HAP-1 (cell line): Measurements from ENCODE around the gene DSCAM.
"Not testable (repeated sequence)": the region's sequence is repeated elsewhere in the genome, so short reads cannot be mapped to it uniquely, and the experiment has no call there.

Experiments
- DNase-seq, 2 experiments: peaks; one replicate each; pipeline ENCODE4 v3.0.0-alpha.2; 2016 to 2020; ENCODE audit warnings: low spot score in 2 of 2
- H3K27me3 ChIP-seq: fragments of 250-450 bp; sonication (Bioruptor Pico); 2 replicates; pipeline ENCODE4 v1.5.1; 2020; ENCODE audit warnings: low read depth, mild to moderate bottlenecking, moderate library complexity
- H3K36me3 ChIP-seq: fragments of 250-450 bp; sonication (Bioruptor Pico); replicated peaks from 2 replicates; pipeline ENCODE4 v1.5.1; 2020; ENCODE audit warnings: mild to moderate bottlenecking
- H3K4me1 ChIP-seq: fragments of 250-450 bp; sonication (Bioruptor Pico); 2 replicates; pipeline ENCODE4 v1.5.1; 2020; ENCODE audit warnings: mild to moderate bottlenecking
- H3K4me3 ChIP-seq: fragments of 250-450 bp; sonication (Bioruptor Pico); 2 replicates; pipeline ENCODE4 v1.5.1; 2020; ENCODE audit warnings: mild to moderate bottlenecking, moderate library complexity
- H3K9me3 ChIP-seq: fragments of 250-450 bp; sonication (Bioruptor Pico); 2 replicates; pipeline ENCODE4 v1.5.1; 2020; ENCODE audit warnings: mild to moderate bottlenecking, moderate library complexity
- in situ Hi-C: fragments of 300-500 bp; cut with MboI; formaldehyde crosslinking; loops from 3 replicates; pipeline ENCODE4 v1.14.3; 2020; ENCODE audit warnings: low sequenced_read_pairs, inconsistent platforms, mixed read lengths

DSCAM gene

GRCh38 chr21:40282912-40283886 is 563.8 kb downstream of the DSCAM start:
- H3K36me3 ChIP-seq, result no peaks in the 10 kb centered on the region
- in situ Hi-C loops, result no loop called here
- H3K4me1 ChIP-seq, result no peaks in the 10 kb centered on the region
- no peak overlapping the region for H3K4me3 ChIP-seq
- DNase-seq, result no peak
- peaks cover 2% of the 10 kb centered on the region; the same call in 1 of the 2 replicates for H3K9me3 ChIP-seq
- H3K27me3 ChIP-seq, result no peaks in the 10 kb centered on the region

GRCh38 chr21:40278345-40278744 is 568.6 kb downstream of the DSCAM start:
- Histone ChIP-seq H3K27me3 (no peaks in the 10 kb centered on the region), H3K9me3 (peaks cover 2% of the 10 kb centered on the region; the same call in 1 of the 2 replicates), H3K4me1 (no peaks in the 10 kb centered on the region), H3K36me3 (no peaks in the 10 kb centered on the region), H3K4me3 (no peak overlapping the region)
- DNase-seq, result no peak
- in situ Hi-C loops, result no loop called here

GRCh38 chr21:40276001-40276400 is 571.0 kb downstream of the DSCAM start:
- Histone ChIP-seq H3K4me1 (no peaks in the 10 kb centered on the region), H3K27me3 (no peaks in the 10 kb centered on the region), H3K9me3 (no peaks in the 10 kb centered on the region), H3K36me3 (no peaks in the 10 kb centered on the region), H3K4me3 (no peak overlapping the region)
- in situ Hi-C loops, result no loop called here
- DNase-seq, result no peak

GRCh38 chr21:40272037-40272436 is 574.9 kb downstream of the DSCAM start:
- Histone ChIP-seq H3K9me3 (no peaks in the 10 kb centered on the region), H3K4me1 (no peaks in the 10 kb centered on the region), H3K4me3 (no peak overlapping the region), H3K27me3 (no peaks in the 10 kb centered on the region), H3K36me3 (no peaks in the 10 kb centered on the region)
- in situ Hi-C loops, result no loop called here
- no peak for DNase-seq

GRCh38 chr21:40271164-40271563 is 575.8 kb downstream of the DSCAM start:
- in situ Hi-C loops, result no loop called here
- no peak for DNase-seq
- no peaks in the 10 kb centered on the region for H3K36me3 ChIP-seq

GRCh38 chr21:40270047-40270446 is 576.9 kb downstream of the DSCAM start:
- in situ Hi-C loops, result no loop called here
- DNase-seq, result no peak
- Histone ChIP-seq H3K36me3 (no peaks in the 10 kb centered on the region), H3K9me3 (no peaks in the 10 kb centered on the region), H3K27me3 (no peaks in the 10 kb centered on the region), H3K4me3 (no peak overlapping the region), H3K4me1 (no peaks in the 10 kb centered on the region)

More at GRCh38 chr21:40271164-40271563, 575.8 kb downstream of the DSCAM start:
- H3K4me3 ChIP-seq, result no peak overlapping the region
- H3K9me3 ChIP-seq, result no peaks in the 10 kb centered on the region
- H3K27me3 ChIP-seq, result no peaks in the 10 kb centered on the region
- H3K4me1 ChIP-seq, result no peaks in the 10 kb centered on the region

- no peak for DNase-seq
- Histone ChIP-seq H3K4me1 (no peaks in the 10 kb centered on the region), H3K36me3 (no peaks in the 10 kb centered on the region), H3K9me3 (no peaks in the 10 kb centered on the region), H3K4me3 (no peak overlapping the region), H3K27me3 (no peaks in the 10 kb centered on the region)
- in situ Hi-C loops, result no loop called here
These were observed 577.7 kb downstream of the DSCAM start for GRCh38 chr21:40269239-40269638.

- in situ Hi-C loops, H3K36me3 ChIP-seq, H3K9me3 ChIP-seq, H3K4me1 ChIP-seq, H3K27me3 ChIP-seq, DNase-seq, H3K4me3 ChIP-seq: not testable (repeated sequence)
These were observed 588.5 kb downstream of the DSCAM start for GRCh38 chr21:40258456-40258855.

- H3K36me3 ChIP-seq, result no peaks in the 10 kb centered on the region
- H3K4me3 ChIP-seq, result no peak overlapping the region
- H3K4me1 ChIP-seq, result no peaks in the 10 kb centered on the region
- no peaks in the 10 kb centered on the region; the same call in 1 of the 2 replicates for H3K9me3 ChIP-seq
- in situ Hi-C loops, result no loop called here
- no peak for DNase-seq
- H3K27me3 ChIP-seq, result no peaks in the 10 kb centered on the region
These were observed 589.6 kb downstream of the DSCAM start for GRCh38 chr21:40257342-40257741.

- DNase-seq, result no peak
- H3K36me3 ChIP-seq, result no peaks in the 10 kb centered on the region
- H3K27me3 ChIP-seq, result no peaks in the 10 kb centered on the region
- no peaks in the 10 kb centered on the region for H3K4me1 ChIP-seq
- in situ Hi-C loops, result no loop called here
- no peak overlapping the region for H3K4me3 ChIP-seq
- no peaks in the 10 kb centered on the region; the same call in 1 of the 2 replicates for H3K9me3 ChIP-seq
These were observed 591.2 kb downstream of the DSCAM start for GRCh38 chr21:40255518-40256444.

GRCh38 chr21:40254540-40255465 is 592.2 kb downstream of the DSCAM start:
- H3K27me3 ChIP-seq, result no peaks in the 10 kb centered on the region
- in situ Hi-C loops, result no loop called here
- H3K4me3 ChIP-seq, result no peak overlapping the region
- DNase-seq, result no peak
- no peaks in the 10 kb centered on the region for H3K36me3 ChIP-seq
- no peaks in the 10 kb centered on the region for H3K9me3 ChIP-seq
- no peaks in the 10 kb centered on the region for H3K4me1 ChIP-seq

- H3K36me3 ChIP-seq, result no peaks in the 10 kb centered on the region
- in situ Hi-C loops, result no loop called here
- no peaks in the 10 kb centered on the region for H3K4me1 ChIP-seq
- H3K27me3 ChIP-seq, result no peaks in the 10 kb centered on the region
- H3K4me3 ChIP-seq, result no peak overlapping the region
- H3K9me3 ChIP-seq, result no peaks in the 10 kb centered on the region
- DNase-seq, result no peak
These were observed 593.8 kb downstream of the DSCAM start for GRCh38 chr21:40253112-40253511.
